ENCODE results near the gene CFAP54. TPM values are rescaled to one million over a fixed set of nuclear protein-coding genes. Genes with fewer than 3 reads are reported as not detected.

Gene CFAP54
- total and polyA plus RNA-seq, 2 donors (not counting 3 experiments of a cell fraction or from before 2014, with no cell fraction given), result 3.6 to 26.9 TPM

GRCh38 chr12:96776908-96777307 is 287.5 kb downstream of the CFAP54 start:
- Histone ChIP-seq H3K4me2 (ENCODE audit: insufficient read depth, low read length) (no peak overlapping the region), H3K4me3 (replicated peaks in 1 of 3; ENCODE audit: insufficient read depth in 1 of 3, low read depth in 1 of 3, low read length in 3 of 3) (no peak overlapping the region), H3K9ac (replicated peaks; ENCODE audit: extremely low read depth, insufficient read depth, low read length) (no peak overlapping the region), H3K79me2 (ENCODE audit: control insufficient read depth, insufficient read depth, low read length) (no peaks in the 10 kb centered on the region), H2AFZ (ENCODE audit: low read depth, low read length) (no peak overlapping the region), H3K27me3 (ENCODE audit: control insufficient read depth in 2 of 2, insufficient read depth in 2 of 2, low read length in 2 of 2) (no peaks in the 10 kb centered on the region), H3K9me1 (replicated peaks; ENCODE audit: control insufficient read depth, extremely low read depth, insufficient read depth, low read length) (peaks cover 2% of the 10 kb centered on the region), H3K27ac (ENCODE audit: insufficient read depth, low read depth, low read length) (no peak overlapping the region), H3K36me3 (ENCODE audit: control insufficient read depth in 2 of 2, extremely low read depth in 1 of 2, insufficient read depth in 2 of 2, low read length in 2 of 2) (no peaks in the 10 kb centered on the region), H3K9me3 (replicated peaks; ENCODE audit: control insufficient read depth, insufficient read depth, low read length) (no peaks in the 10 kb centered on the region), H3K4me1 (ENCODE audit: control insufficient read depth, extremely low read depth, insufficient read depth, low read length) (no peaks in the 10 kb centered on the region), H4K20me1 (replicated peaks; ENCODE audit: control insufficient read depth, extremely low read depth, insufficient read depth, low read length) (no peaks in the 10 kb centered on the region)
- DNase-seq (ENCODE audit: low read depth, low spot score) (no peak), FAIRE-seq (no peak)
- intact Hi-C loops (cut with micrococcal nuclease), result no loop called here
- dilution Hi-C loops (cut with MboI; ENCODE audit: extremely low pct_ligation_motif_present, low sequenced_read_pairs), result no loop called here
- TF ChIP-seq, protein P1, sequence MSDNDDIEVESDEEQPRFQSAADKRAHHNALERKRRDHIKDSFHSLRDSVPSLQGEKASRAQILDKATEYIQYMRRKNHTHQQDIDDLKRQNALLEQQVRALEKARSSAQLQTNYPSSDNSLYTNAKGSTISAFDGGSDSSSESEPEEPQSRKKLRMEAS (IDR thresholded peaks at IDR 0.05; ENCODE audit: insufficient read depth, insufficient read length), result no peak
- TF ChIP-seq JUN (IDR thresholded peaks at IDR 0.05; ENCODE audit: borderline replicate concordance, insufficient read depth, insufficient read length, low read depth) (no peak), EZH2 (IDR thresholded peaks at IDR 0.05; ENCODE audit: borderline replicate concordance, low read depth, low read length, severe bottlenecking) (no peak), MYC (IDR thresholded peaks at IDR 0.05; ENCODE audit: low read depth, low read length) (no peak)
- POLR2A ChIA-PET, result no interaction called here
- BruUV-seq (replicated peaks), result no TSS peak
- CTCF ChIA-PET, result no interaction called here

- Histone ChIP-seq H3K9me3 (replicated peaks; ENCODE audit: control insufficient read depth, insufficient read depth, low read length) (no peaks in the 10 kb centered on the region), H3K27me3 (ENCODE audit: control insufficient read depth in 2 of 2, insufficient read depth in 2 of 2, low read length in 2 of 2) (no peaks in the 10 kb centered on the region), H3K9me1 (replicated peaks; ENCODE audit: control insufficient read depth, extremely low read depth, insufficient read depth, low read length) (peaks cover 4% of the 10 kb centered on the region), H2AFZ (ENCODE audit: low read depth, low read length) (no peak overlapping the region), H4K20me1 (replicated peaks; ENCODE audit: control insufficient read depth, extremely low read depth, insufficient read depth, low read length) (no peaks in the 10 kb centered on the region), H3K79me2 (ENCODE audit: control insufficient read depth, insufficient read depth, low read length) (no peaks in the 10 kb centered on the region), H3K4me1 (ENCODE audit: control insufficient read depth, extremely low read depth, insufficient read depth, low read length) (no peaks in the 10 kb centered on the region), H3K4me3 (replicated peaks in 1 of 3; ENCODE audit: insufficient read depth in 1 of 3, low read depth in 1 of 3, low read length in 3 of 3) (no peak overlapping the region), H3K36me3 (ENCODE audit: control insufficient read depth in 2 of 2, extremely low read depth in 1 of 2, insufficient read depth in 2 of 2, low read length in 2 of 2) (no peaks in the 10 kb centered on the region), H3K4me2 (ENCODE audit: insufficient read depth, low read length) (no peak overlapping the region), H3K27ac (ENCODE audit: insufficient read depth, low read depth, low read length) (no peak overlapping the region), H3K9ac (replicated peaks; ENCODE audit: extremely low read depth, insufficient read depth, low read length) (no peak overlapping the region)
- intact Hi-C loops (cut with micrococcal nuclease), result no loop called here
- POLR2A ChIA-PET, result no interaction called here
- no TSS peak for BruUV-seq (replicated peaks)
- no peak for DNase-seq (ENCODE audit: low read depth, low spot score)
- CTCF ChIA-PET, result no interaction called here
- no peak for FAIRE-seq
- dilution Hi-C loops (cut with MboI; ENCODE audit: extremely low pct_ligation_motif_present, low sequenced_read_pairs), result no loop called here
- TF ChIP-seq FOS (IDR thresholded peaks at IDR 0.05; ENCODE audit: borderline replicate concordance, insufficient read depth, low read length) (no peak), POLR2AphosphoS5 (IDR thresholded peaks at IDR 0.05; ENCODE audit: insufficient read depth, low read depth, low read length) (no peak), POLR2A (IDR thresholded peaks at IDR 0.05; ENCODE audit: low read depth, low read length) (no peak), JUN (IDR thresholded peaks at IDR 0.05; ENCODE audit: borderline replicate concordance, insufficient read depth, insufficient read length, low read depth) (no peak), EZH2 (IDR thresholded peaks at IDR 0.05; ENCODE audit: borderline replicate concordance, low read depth, low read length, severe bottlenecking) (no peak), MYC (IDR thresholded peaks at IDR 0.05; ENCODE audit: low read depth, low read length) (no peak), GATA2 (IDR thresholded peaks at IDR 0.05; ENCODE audit: insufficient read depth, insufficient read length, low read depth, low read length) (no peak)
- TF ChIP-seq, protein P2, sequence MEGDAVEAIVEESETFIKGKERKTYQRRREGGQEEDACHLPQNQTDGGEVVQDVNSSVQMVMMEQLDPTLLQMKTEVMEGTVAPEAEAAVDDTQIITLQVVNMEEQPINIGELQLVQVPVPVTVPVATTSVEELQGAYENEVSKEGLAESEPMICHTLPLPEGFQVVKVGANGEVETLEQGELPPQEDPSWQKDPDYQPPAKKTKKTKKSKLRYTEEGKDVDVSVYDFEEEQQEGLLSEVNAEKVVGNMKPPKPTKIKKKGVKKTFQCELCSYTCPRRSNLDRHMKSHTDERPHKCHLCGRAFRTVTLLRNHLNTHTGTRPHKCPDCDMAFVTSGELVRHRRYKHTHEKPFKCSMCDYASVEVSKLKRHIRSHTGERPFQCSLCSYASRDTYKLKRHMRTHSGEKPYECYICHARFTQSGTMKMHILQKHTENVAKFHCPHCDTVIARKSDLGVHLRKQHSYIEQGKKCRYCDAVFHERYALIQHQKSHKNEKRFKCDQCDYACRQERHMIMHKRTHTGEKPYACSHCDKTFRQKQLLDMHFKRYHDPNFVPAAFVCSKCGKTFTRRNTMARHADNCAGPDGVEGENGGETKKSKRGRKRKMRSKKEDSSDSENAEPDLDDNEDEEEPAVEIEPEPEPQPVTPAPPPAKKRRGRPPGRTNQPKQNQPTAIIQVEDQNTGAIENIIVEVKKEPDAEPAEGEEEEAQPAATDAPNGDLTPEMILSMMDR (IDR thresholded peaks at IDR 0.05; ENCODE audit: extremely low read depth in 1 of 2, insufficient read depth in 1 of 2, low read depth in 1 of 2, low read length in 2 of 2), result no peak
- TF ChIP-seq, protein P1 (IDR thresholded peaks at IDR 0.05; ENCODE audit: insufficient read depth, insufficient read length), result no peak
Observed at GRCh38 chr12:96780330-96780729, 291.0 kb downstream of the CFAP54 start.

All from endothelial cell of umbilical vein (primary cell).